Measurements from ENCODE around the gene FRMD4A. TPM values are rescaled to one million over a fixed set of nuclear protein-coding genes. Genes with fewer than 3 reads are reported as not detected.

FRMD4A gene
- total and polyA plus RNA-seq, 10 of the 15 experiments (the other 5 are each of a cell fraction or from before 2014, with no cell fraction given): 17.8 to 75.2 (median 39.1) TPM

- TF ChIP-seq IKZF1 (conservative IDR thresholded peaks at IDR 0.05) (no peak), KLF5 (IDR thresholded peaks at IDR 0.05; ENCODE audit: partially characterized antibody) (no peak), MAX (IDR thresholded peaks at IDR 0.05; ENCODE audit: low read depth, low read length) (no peak)
These were observed 486.1 kb downstream of the FRMD4A start (continued) for GRCh38 chr10:13844651-13845050.

- intact Hi-C loops (cut with micrococcal nuclease; ENCODE audit: unreplicated experiment): no loop called here
- Histone ChIP-seq H3K9ac (ENCODE audit: control insufficient read depth, insufficient read depth, low read length) (no peak overlapping the region), H3K36me3 (ENCODE audit: control insufficient read depth in 2 of 2, insufficient read depth in 2 of 2, low read length in 1 of 2) (no peaks in the 10 kb centered on the region; a peak in 1 of 4 replicates), H3K27me3 (replicated peaks in 1 of 2; ENCODE audit: control insufficient read depth in 2 of 2, insufficient read depth in 2 of 2, low read length in 1 of 2) (no peaks in the 10 kb centered on the region), H3K4me2 (ENCODE audit: control insufficient read depth, insufficient read depth) (no peak overlapping the region), H4K20me1 (ENCODE audit: control insufficient read depth, insufficient read depth) (no peaks in the 10 kb centered on the region), H3K79me2 (ENCODE audit: control insufficient read depth, insufficient read depth, low read length) (no peaks in the 10 kb centered on the region), H2AFZ (ENCODE audit: control insufficient read depth, low read depth, low read length) (no peak overlapping the region), H3K27ac (ENCODE audit: control insufficient read depth, insufficient read depth) (no peak overlapping the region), H3K9me3 (replicated peaks; ENCODE audit: control insufficient read depth, insufficient read depth, low read length) (no peaks in the 10 kb centered on the region; the same call in 2 of the 3 replicates), H3K4me3 (no peak overlapping the region), H3K4me1 (ENCODE audit: control insufficient read depth, insufficient read depth, low read length) (no peaks in the 10 kb centered on the region)
- ATAC-seq (no peak), FAIRE-seq (no peak), DNase-seq (ENCODE audit: low read depth, low spot score) (no peak)
- in situ Hi-C loops (cut with MboI): no loop called here
- 0% methylated on average over 3 of the region's 3 CpGs for WGBS (ENCODE audit: insufficient coverage, insufficient replicate concordance, low lambda C conversion rate, missing lambda C conversion rate)
- RAD21 ChIA-PET (ENCODE audit: unreplicated experiment): no interaction called here
- CTCF ChIA-PET: no interaction called here
- BruUV-seq (replicated peaks): no TSS peak
- POLR2A ChIA-PET: no interaction called here
- SMC1A ChIA-PET (ENCODE audit: uncharacterized antibody, unreplicated experiment): interaction anchor here (1.2 kb wide), 1 partner anchor 9 kb away, joined by 3 read pairs; no protein-coding TSS in a partner anchor
- TF ChIP-seq RB1 (IDR thresholded peaks at IDR 0.05; ENCODE audit: borderline replicate concordance): no peak
- TF ChIP-seq CBFB (IDR thresholded peaks at IDR 0.05; ENCODE audit: low read depth): no peak
- no peak for TF ChIP-seq LARP7 (IDR thresholded peaks at IDR 0.05)
- no peak for TF ChIP-seq EED (IDR thresholded peaks at IDR 0.05; ENCODE audit: low read depth)
- no peak for TF ChIP-seq JUND (IDR thresholded peaks at IDR 0.05; ENCODE audit: low read depth, low read length)
- TF ChIP-seq TCF7 (IDR thresholded peaks at IDR 0.05; ENCODE audit: borderline replicate concordance): no peak
- TF ChIP-seq NFXL1 (IDR thresholded peaks at IDR 0.05; ENCODE audit: borderline replicate concordance): no peak
- no peak for TF ChIP-seq ZNF622 (IDR thresholded peaks at IDR 0.05)
- TF ChIP-seq HCFC1 (IDR thresholded peaks at IDR 0.05; ENCODE audit: low read length): no peak
- no peak for TF ChIP-seq KAT2A (conservative IDR thresholded peaks at IDR 0.05; ENCODE audit: control insufficient read depth, low read depth, low read length)
These were observed 488.6 kb downstream of the FRMD4A start for GRCh38 chr10:13842117-13842516.

All from GM12878 (cell line).